CD4-positive, alpha-beta T cell treated with Interleukin-15 for 4 hours (primary cell): ENCODE measurements around the gene NUP133.
"Not testable (repeated sequence)": the region's sequence is repeated elsewhere in the genome, so short reads cannot be mapped to it uniquely, and the experiment has no call there.

Experiments used
- DNase-seq: peaks from one replicate; pipeline ENCODE4 v3.0.0-alpha.2; 2020; ENCODE audit warnings: low spot score

The NUP133 gene

DNA sequence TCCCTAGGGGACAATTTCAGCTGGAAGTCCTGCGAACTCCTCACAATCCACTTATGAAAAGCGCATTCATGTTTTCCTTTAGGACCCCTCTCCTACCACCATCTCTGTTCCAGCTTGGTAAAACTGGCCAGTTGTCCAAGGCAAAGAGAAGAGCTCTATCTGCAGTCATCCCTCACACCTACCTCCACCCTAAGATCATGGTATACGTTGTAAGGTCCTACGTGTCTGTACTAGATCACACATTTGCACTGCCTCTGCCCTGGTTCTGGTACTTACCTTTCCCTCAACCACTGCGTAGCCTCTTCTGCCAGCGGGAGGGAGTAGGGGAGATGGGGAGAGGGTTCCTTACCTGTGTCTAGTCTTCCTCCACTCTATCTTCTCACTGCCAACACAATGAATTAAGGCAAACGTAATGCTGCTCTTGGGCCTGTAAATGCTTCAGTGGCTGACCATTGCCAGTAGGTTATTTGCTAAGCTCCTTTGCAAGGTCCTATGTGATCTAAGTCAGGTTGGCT lies 739 bp upstream of the NUP133 start:
- DNase-seq, result no peak

DNA sequence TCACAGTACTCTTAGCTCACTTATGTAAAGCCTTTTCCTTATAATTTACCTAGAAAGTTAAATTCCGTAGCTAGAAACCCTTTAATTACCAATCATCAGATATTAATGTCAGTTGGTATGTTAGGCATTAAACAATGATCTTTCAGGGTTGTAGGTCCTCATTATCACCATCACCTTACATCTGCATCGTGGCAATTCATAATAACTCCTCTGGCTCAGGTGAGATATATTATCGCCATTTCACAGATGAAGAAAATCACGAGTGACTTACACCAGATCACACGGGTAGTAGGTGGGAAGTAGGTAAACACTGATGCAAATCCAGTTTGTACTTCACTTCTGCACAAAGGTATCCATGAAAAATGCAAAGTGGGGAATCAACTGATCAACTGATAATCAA lies 639 bp downstream of the NUP133 start:
- no peak for DNase-seq

DNA sequence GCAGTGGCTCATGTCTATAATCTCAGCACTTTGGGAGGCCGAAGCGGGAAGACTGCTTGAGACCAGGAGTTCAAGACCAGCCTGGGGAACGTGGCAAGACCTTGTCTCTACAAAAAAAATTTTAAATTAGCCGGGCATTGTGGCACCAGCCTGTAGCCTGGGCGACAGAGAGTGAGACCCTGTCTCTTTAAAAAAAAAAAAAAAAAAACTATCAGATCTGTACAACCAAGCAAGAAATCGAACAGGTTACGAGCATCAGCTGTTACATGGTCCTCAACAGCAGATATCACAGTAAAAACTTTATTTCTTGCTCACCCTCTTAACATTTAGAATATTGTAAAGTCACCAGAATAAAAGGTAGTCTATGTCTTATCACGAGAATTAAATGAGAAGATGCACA lies 1.5 kb downstream of the NUP133 start:
- no peak for DNase-seq

DNA sequence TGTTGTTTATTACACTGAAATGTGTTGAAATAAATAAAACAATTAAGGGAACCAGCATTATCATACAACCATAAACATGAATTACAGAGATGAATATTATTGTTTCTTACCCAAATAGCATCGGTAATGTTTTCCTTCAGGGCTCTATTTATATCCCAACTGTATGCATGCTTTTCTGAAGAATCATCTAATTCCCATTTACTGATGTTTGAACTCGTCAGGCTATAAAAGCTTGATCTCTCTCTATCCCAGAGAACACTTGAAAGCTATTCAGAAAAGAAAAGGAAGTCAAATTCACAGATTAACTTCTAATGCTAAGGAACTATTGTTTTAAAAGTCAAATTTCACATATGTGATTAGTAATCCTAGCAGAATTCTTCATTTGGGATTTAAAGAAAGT lies 12.4 kb downstream of the NUP133 start:
- no peak for DNase-seq

DNA sequence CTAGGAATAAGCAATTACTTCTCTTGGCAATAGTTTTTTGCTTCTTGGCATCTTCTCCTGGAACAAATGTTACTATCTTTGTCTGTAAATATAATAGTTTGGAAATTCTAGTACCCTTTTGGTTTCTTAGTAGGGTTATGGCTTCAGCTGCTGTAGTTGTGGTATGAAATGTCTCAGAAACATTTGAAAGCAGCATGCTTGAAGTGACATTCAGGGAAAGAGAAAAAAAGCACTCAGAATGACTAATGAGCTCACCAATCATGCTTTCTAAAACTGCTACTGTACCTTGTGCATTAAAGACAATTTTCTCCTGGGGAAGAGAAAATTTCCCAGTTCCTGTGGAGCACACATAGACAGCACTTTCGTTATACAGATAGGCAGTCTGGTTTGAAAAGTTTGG lies 21.0 kb downstream of the NUP133 start:
- no peak for DNase-seq

DNA sequence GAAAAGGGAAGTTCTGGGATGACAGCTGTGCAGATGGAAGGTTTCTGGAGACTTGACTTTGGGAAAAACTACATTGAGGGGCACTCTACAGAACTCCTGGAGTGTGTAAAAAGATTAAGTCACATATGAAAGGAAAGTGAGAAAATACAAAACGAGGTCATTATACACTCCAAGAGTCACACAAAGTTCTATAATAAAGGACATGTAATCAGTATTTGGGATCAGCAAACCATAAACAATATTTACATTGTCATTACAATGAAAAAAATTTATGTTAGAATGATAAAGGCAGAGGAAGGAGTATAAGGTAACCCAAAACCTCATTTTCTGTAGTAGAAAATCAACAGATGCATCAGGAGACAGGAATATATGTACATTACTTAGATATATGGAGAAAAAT lies 22.8 kb downstream of the NUP133 start:
- DNase-seq, result no peak

DNA sequence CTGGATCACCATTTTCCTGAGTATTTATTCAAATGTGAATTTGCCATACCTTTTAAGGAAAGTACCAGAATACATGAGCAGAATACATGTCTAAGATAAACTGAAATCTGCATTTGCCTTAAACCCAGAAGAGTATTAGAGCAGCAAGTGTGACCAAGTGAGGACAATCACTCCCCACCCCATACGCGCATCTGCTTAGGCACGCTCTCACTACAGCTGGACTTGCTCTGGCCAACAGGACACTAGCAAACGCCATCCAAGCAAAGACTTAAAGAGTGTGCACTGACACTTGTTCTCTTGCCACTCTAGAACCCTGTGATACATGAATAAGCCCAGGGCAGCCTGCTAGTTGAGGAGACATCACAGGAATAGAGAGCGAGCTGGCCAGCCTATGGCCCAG lies 25.6 kb downstream of the NUP133 start:
- no peak for DNase-seq

DNA sequence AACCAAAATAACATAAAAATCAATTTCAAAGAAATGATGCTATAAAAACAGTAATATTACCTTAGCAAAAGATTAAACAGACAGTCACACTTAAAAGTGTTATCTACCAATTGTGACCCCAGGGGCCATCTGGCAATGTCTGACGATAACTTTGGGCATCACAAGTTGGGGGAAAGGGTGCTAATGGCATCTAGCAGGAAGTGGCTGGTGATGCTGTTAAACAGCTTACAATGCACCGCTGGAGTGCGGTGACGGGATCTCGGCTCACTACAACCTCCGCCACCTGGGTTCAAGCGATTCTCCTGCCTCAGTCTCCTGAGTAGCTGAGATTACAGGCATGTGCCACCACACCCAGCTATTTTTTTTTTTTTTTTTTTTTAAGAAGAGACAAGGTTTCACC lies 27.6 kb downstream of the NUP133 start:
- no peak for DNase-seq

DNA sequence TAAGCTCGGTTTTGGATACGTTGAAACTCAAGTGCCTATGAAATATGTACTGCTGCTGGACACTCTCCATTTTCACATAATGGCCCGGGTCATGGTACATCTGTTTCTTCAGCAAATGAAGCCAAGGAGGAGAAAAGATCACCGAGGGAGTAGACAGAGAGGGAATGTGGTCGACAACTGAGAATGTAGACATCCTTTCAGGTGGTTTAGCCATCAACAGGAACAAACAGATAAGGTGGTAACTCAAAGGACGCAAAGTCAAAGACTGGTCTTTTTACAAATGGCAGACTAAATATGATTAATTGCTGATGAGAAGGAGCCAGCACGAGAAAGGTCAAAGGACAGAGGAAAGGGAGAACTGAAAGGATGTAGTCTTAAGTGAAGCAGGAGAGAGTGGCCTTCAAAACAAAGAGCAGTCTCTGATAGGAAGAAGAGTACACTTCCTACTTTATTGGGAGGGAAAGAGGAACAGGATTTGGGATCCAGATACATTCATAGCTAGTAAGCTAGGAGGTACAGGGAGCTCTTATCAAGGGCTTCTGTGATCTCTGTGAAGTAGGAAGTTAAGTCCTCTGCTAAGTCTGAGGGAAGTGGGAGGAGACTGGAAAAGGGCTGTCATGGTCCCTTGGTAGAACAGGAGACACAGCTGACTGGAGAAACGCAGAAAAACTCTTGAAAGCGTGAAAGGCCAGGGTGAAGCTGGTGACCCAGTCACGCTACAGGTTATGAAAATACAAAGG lies 28.3 kb downstream of the NUP133 start:
- no peak for DNase-seq

DNA sequence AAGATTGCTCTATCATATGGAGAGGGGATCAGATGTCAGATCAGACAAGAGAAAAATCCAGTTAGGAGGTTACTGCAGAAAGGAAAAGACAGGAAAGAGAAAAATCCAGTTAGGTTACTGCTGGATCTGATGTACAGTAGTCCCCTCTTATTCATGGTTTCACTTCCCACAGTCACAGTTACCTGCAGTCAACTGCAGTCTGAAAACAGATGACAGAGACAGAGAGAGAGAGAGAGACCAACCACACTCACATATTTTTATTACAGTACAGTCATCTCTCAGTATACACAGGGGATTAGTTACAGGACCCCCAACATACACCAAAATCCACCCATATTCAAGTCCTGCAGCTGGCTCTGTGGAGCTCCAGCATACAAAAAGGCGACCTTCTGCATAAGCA lies 29.3 kb downstream of the NUP133 start:
- DNase-seq, result no peak

DNA sequence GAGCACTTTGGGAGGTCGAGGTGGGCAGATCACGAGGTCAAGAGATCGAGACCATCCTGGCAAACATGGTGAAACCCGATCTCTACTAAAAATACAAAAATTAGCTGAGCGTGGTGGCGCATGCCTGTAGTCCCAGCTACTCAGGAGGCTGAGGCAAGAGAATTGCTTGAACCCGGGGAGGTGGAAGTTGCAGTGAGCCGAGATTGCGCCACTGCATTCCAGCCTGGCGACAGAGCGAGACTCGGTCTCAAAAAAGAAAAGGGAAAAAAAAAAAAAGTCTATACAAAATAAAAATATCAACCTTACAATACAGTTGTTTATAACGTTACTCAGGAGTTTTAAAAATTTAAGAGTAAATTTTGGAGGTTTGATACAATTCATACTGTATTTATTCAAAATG lies 32.3 kb downstream of the NUP133 start:
- DNase-seq, result not testable (repeated sequence)

DNA sequence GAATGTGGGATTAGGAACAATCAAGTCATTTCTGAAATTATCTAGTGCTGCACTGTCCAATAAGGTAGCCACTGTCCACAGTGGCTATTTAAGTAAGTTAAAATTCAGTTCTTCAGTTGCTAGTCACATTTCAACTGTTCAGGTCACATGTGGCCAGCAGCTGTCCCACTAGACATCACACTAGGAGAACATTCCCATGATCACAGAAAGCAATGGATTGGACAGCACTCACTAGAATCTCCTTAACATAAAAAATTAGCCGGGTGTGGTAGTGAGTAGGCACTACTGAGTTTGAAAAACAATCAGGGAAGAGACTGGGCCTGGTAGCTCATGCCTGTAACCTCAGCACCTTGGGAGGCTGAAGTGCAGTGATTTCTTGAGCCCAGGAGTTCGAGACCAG lies 33.6 kb downstream of the NUP133 start:
- DNase-seq, result no peak

DNA sequence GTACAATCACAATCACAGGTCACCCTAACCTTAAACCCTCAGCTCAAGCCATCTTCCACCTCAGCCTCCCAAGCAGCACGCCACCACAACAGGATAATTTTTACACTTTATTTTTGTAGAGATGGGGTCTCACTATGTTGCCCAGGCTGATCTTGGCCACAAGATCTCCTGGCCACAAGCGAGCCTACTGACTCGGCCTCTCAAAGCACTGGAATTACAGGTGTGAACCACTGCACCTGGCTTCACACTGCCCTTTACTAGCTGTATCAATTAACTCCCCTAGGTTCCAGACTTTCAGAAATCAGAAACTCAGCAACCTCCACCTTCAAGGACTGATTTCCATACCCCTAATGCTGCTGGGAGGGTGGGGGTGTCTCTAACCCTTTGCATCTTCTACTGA lies 37.0 kb downstream of the NUP133 start:
- DNase-seq, result no peak

DNA sequence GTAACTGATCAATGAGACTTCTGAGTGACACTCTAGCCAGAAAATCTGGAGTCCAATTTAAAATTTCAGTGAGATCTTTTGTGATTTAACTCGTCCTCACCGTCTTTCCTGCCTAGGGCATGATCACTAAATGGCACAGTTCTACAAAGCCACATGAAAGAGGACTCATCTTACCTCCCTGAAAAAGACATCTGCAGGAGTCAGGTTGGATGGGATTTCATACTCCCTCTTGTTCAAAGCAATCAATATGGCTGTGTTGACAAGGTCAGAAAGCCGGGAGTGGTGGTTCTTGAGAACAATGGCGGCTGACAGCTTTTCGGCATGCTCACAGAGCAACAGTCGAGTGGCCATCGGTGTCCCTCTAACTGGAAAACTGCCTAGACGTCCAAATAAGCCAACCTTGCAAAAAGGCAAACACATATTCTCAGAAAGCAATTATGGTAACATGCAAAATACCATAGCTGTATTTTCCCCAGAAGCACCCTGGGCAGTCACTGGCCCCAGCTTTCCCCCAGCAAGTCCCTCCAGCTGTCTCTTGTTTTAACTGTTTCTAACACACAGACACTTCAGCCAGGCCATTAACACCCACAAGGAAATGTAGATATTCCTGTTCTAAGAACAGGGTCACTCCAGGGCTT lies 37.6 kb downstream of the NUP133 start:
- no peak for DNase-seq

DNA sequence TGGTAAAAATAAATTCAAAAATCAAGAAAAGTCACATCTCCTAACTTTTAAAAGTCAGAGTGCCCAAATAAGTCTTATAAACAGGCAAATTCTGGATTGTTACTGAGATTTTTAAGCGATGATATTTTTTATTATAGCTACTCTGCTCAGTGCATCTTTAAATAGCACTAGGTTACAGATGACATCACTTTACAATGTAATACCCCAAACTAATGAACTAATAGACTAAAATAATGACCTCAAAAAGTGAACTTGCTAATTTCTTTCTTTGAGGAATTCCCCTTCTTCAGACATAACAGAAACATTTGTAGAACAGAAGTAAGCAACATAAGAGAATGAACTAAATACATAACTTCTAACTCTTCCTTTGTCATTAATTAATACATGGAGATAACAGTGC lies 41.3 kb downstream of the NUP133 start:
- no peak for DNase-seq

DNA sequence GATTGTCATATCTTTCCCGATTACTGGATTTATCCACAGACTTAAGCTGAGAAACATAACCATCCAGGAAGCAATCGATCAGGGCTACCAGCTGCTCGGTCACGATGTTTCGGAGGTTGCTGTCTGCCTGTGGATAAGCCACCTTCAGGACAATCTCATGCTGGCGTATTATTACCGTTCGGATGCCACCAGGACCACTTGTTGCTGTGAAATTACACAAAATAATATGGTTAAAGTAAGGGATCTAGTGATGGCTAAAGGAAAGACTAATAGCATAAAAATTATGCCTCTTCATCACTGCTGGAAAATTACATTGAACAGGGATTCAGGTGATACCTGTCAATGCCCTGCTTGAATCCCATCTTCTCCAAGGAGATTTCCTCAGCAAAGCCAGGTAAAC lies 43.5 kb downstream of the NUP133 start:
- no peak for DNase-seq

DNA sequence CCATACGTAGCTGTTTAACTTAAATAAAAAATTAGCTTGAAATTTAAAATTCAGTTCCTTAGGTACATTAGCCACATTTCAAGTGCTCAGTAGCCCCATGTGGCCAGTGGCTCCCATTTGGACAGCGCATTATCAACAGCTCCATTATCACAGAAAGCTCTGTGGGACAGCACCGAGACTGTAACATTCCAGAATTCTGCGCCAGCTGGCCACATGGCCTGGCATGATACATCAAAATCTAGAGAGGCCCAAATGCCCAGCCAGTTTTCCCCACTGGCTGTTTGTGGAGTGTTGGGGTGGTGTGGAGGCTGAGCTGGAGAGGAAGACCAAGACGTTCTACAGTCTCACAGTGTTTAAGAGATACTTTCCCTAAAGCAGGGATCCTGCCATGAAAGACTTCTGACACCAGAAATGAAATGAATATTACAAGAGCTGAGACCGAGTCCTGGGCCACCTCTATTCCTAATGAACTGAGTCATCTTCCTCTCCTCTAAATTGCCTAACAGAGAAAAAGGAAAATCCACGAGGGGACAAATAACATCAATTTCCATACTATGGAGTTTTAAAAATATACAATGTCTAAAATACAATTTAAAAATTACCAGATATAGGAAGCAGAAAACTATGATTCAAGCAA lies 47.0 kb downstream of the NUP133 start:
- no peak for DNase-seq

DNA sequence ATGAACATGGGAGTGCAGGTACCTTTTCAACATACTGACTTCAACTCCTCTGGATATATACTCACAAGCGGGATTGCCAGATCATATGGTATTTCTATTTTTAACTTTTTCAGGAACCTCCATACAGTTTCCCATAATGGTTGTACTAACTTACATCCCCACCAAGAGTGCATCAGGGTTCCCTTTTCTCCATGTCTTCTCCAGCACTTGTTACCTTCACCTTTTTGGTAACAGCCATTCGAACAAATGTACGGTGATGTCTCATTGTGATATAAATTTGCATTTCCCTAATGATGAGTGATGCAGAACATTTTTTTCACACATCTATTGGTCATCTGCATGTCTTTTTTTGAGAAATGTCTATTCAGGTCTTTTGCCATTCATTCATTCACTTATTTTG lies 48.3 kb downstream of the NUP133 start:
- no peak for DNase-seq

DNA sequence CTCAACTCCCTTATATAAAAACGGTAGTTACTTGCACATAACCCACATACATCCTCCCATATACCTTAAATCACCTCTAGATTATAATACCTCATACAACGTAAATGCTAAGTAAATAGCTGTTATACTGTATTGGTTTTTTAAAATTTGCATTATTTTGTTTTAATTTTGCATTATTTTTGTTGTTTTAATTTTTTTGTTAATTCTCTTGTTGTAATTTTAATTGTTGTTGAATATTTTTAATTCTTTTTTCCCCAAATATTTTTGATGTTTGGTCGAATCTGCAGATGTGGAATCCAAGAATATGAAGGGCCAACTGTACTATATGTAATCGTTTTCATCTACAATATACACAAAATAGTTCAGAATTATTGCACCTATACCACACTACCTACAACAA lies 50.7 kb downstream of the NUP133 start:
- DNase-seq, result no peak

DNA sequence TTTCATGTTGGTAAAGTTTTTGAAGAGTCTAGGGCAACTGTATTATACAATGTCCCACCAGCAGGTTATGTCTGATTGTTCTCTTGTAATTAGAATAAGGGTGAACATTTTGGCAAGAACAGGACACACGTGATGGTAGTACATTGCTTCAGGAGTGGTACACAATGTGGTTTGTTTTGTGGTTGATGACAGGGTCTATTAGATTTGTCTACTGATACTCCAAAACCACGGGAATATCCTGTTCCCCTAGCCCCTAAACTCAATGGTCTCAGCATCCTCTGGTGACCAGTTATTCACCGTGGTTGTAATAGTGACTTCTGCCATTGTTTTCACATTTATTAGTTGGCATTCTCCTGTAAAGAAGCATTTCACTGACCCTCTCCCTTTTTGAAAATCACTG lies 52.1 kb downstream of the NUP133 start:
- no peak for DNase-seq

DNA sequence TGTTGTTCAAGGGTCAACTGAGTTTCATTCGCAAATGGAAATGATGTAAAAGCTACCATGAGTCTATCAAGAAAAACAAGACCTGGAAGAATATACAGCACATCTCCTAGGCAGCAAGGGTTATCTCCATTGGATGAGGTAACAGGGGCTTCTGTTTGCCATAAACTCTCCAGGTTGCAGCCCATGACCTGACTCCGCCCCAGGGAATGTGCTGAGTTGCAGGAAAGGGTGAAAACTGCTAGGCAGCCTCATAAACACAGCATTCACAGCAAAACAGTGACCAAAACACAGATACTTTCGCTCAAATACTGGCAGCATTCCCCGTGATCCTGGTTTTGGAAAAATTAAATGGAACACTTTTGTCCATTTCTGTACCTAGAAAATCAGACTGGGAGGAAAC lies 54.1 kb downstream of the NUP133 start:
- no peak for DNase-seq

DNA sequence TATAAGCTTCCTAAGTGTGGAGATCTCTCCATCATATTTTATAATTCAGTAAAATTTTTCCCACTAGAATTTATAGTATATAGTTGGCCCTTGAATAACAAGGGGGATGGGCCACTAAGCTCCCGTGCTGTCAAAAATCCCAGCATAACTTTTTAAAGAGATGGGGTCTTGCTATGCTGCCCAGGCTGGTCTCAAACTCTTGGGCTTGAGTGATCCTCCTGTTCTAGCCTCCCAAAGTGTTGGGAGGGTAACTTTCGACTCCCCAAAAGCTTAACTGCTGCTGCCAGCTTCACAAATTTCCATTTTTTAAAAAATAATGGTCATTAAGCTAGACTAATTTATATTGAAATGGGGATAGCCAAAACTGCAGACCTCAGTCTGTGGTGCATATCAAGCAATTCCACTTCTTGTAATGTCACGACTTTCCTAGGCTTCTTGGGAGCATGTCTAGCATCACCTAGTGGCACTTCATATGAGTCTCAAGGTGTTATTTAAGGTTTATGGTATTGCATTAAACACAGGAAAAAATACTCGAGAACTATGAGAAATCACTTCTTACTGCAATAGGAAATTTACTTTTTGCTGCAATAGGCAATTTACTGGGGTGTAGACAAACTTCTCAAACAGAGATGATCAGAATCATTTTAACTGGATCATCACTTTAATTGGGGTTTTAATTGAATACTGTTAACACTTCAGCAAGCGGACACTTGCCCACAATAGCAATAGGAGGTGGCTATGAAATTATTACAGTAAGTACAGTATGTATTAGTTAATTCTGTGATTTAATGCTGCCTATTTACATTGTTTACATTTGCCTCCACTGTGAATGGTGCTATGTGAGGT lies 55.0 kb downstream of the NUP133 start:
- DNase-seq, result no peak

DNA sequence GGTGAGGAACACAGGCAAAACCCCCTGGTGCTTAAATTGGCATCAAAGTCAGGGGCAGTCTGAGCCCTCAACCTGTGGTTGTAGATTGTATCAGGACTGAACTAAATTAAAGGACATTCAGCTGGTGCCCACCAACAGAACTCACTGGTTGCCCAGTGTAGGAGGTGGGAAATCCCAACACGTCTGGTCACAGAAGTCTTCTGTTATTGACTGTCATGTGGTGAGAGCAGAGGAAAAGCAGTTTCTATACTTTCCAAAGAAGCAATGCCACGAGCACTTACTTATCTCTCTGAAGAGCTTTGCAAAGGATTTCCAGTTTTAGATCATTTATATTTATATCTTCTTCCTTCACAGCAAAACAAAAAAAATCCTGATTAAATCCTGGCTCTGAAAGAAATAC lies 59.3 kb downstream of the NUP133 start:
- no peak for DNase-seq
